HFF-Myc (cell line): Measurements from ENCODE around the gene CHST14.

Source experiments
- DNase-seq: peaks from one replicate; pipeline ENCODE4 v3.0.0-alpha.2; 2011; ENCODE audit warnings: low read depth; ENCODE audit errors: extremely low read depth
- H3K4me3 ChIP-seq: replicated peaks from 2 replicates; pipeline ENCODE4 v1.5.1; 2011; ENCODE audit warnings: low read depth, mild to moderate bottlenecking, control low read depth, low read length
- TF ChIP-seq, protein P1 (sequence below): IDR thresholded peaks from 2 replicates; pipeline ENCODE4 v1.5.1; 2012; ENCODE audit warnings: mild to moderate bottlenecking, low read depth, low read length, control low read depth; ENCODE audit errors: missing control alignments

Gene CHST14

GRCh38 chr15:40511472-40512133 is 40.8 kb downstream of the CHST14 start:
- peak overlapping the region; percentile 30 for H3K4me3 ChIP-seq
- TF ChIP-seq, protein P1, sequence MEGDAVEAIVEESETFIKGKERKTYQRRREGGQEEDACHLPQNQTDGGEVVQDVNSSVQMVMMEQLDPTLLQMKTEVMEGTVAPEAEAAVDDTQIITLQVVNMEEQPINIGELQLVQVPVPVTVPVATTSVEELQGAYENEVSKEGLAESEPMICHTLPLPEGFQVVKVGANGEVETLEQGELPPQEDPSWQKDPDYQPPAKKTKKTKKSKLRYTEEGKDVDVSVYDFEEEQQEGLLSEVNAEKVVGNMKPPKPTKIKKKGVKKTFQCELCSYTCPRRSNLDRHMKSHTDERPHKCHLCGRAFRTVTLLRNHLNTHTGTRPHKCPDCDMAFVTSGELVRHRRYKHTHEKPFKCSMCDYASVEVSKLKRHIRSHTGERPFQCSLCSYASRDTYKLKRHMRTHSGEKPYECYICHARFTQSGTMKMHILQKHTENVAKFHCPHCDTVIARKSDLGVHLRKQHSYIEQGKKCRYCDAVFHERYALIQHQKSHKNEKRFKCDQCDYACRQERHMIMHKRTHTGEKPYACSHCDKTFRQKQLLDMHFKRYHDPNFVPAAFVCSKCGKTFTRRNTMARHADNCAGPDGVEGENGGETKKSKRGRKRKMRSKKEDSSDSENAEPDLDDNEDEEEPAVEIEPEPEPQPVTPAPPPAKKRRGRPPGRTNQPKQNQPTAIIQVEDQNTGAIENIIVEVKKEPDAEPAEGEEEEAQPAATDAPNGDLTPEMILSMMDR, result no peak
- DNase-seq, result no peak

DNA sequence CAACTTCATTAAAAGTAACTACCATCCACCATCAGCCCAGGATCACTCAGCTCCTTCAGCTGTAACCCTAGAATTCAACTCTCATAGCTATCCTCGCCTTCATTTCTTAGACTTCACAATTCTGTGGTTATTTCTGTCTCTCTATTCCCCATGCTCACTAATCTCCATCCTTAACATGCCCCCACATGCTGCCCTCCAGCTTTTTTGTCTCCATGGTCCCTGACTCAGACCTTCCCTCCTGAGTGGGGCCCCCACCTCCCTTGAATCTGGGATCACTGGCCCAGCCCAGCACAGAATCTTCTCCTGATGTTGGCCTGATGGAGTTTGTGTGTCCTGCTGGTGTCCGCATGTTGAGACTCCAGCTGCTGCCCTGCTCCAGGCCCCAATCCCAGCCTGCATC is 41.7 kb downstream of the CHST14 start:
- TF ChIP-seq, protein P1, result no peak
- H3K4me3 ChIP-seq, result no peak overlapping the region
- no peak for DNase-seq

GRCh38 chr15:40513609-40514008 is 42.8 kb downstream of the CHST14 start:
- no peak for DNase-seq
- TF ChIP-seq, protein P1, result no peak
- H3K4me3 ChIP-seq, result no peak overlapping the region

DNA sequence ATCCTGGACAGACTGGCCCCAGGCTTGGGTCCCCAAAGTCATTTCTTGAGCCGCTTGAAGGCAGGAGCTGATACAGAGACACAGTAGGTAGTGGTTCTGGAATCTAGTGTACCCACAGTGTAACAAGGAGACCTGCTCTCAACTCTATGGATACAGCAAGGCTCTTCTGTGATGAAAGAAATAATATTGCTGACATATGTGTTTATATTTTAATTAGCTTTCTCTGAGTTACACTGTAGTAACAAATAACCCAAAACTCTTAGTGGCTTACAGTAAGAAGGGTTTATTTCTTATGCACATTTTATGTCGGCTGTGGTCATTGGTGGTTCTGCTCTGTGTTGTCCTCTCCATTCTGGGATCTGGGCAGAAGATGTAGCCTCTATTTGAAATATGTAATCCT is 45.5 kb downstream of the CHST14 start:
- no peak for DNase-seq
- TF ChIP-seq, protein P1, result no peak

More for the DNA sequence above, 45.5 kb downstream of the CHST14 start:
- H3K4me3 ChIP-seq, result no peak overlapping the region
